Caco-2 (cell line): ENCODE results near the gene BCO1. TPM values are rescaled to one million over a fixed set of nuclear protein-coding genes. Genes with fewer than 3 reads are reported as not detected.

Source experiments
- BruUV-seq: library from RNA; stranded (reverse); fragments of 400-500 nt; replicated peaks from 2 replicates; lab custom pipeline; 2021; lab: Mats Ljungman, UMichigan
- CTCF ChIA-PET: fragments of 300-600 bp; sonication (Branson Sonifier 250); formaldehyde crosslinking; loops from one replicate; lab custom pipeline; 2022; ENCODE audit warnings: antibody characterized with exemption; lab: Charles Lee
- POLR2A ChIA-PET: fragments of 300-600 bp; sonication (Branson Sonifier 250); formaldehyde crosslinking; loops from one replicate; lab custom pipeline; 2022; ENCODE audit warnings: antibody characterized with exemption; lab: Charles Lee
- DNase-seq, 2 experiments: peaks; one replicate each; pipeline versions ENCODE4 v3.0.0 to v3.0.0-alpha.2; 2020 to 2022
- H3K27me3 ChIP-seq: replicated peaks from 2 replicates; pipeline ENCODE4 v1.6.0; 2011; ENCODE audit warnings: low read length; ENCODE audit not compliant: control insufficient read depth, insufficient read depth
- H3K36me3 ChIP-seq: 2 replicates; pipeline ENCODE4 v1.5.1; 2011; ENCODE audit warnings: low read length; ENCODE audit not compliant: control insufficient read depth, insufficient read depth
- H3K4me1 ChIP-seq: fragments of 250-450 bp; sonication (Bioruptor Pico); 2 replicates; pipeline ENCODE4 v1.5.1; 2020; ENCODE audit warnings: mild to moderate bottlenecking
- H3K4me3 ChIP-seq: 2 replicates; pipeline ENCODE4 v1.5.1; 2011; ENCODE audit warnings: low read depth, mild to moderate bottlenecking, control low read depth, low read length
- H3K9me3 ChIP-seq: fragments of 250-450 bp; sonication (Bioruptor Pico); 2 replicates; pipeline ENCODE4 v1.5.1; 2020; ENCODE audit warnings: mild to moderate bottlenecking, moderate library complexity
- H3K27ac Mint-ChIP-seq: one replicate; pipeline ENCODE4 v1.8.0; 2022; ENCODE audit warnings: mixed read lengths; ENCODE audit not compliant: unreplicated experiment
- H3K27me3 Mint-ChIP-seq: one replicate; pipeline ENCODE4 v1.8.0; 2022; ENCODE audit warnings: mixed read lengths; ENCODE audit not compliant: insufficient read depth, unreplicated experiment
- H3K36me3 Mint-ChIP-seq: one replicate; pipeline ENCODE4 v1.8.0; 2022; ENCODE audit warnings: mild to moderate bottlenecking, mixed read lengths; ENCODE audit not compliant: insufficient read depth, unreplicated experiment
- H3K4me1 Mint-ChIP-seq: one replicate; pipeline ENCODE4 v1.8.0; 2022; ENCODE audit warnings: low read depth, mixed read lengths; ENCODE audit not compliant: unreplicated experiment
- H3K4me3 Mint-ChIP-seq: one replicate; pipeline ENCODE4 v1.8.0; 2022; ENCODE audit warnings: mild to moderate bottlenecking, moderate library complexity, mixed read lengths; ENCODE audit not compliant: unreplicated experiment
- H3K9me3 Mint-ChIP-seq: one replicate; pipeline ENCODE4 v1.8.0; 2022; ENCODE audit warnings: mixed read lengths; ENCODE audit not compliant: unreplicated experiment
- intact Hi-C: fragments of 100-400 bp; cut with micrococcal nuclease; formaldehyde crosslinking; loops from one replicate; pipeline ENCODE4 v1.10.0; 2022; ENCODE audit not compliant: unreplicated experiment
- total RNA-seq: library from RNA; stranded (reverse); gene quantifications from 2 replicates; pipeline ENCODE4 v1.2.3, GENCODE V29; 2022
- TF ChIP-seq, protein P1 (sequence below), 2 experiments: fragments of 200-600 bp in 1 of 2; IDR thresholded peaks; 1 replicate in 1 of 2; 2 replicates in 1 of 2; pipeline versions ENCODE4 v1.5.1 to v1.8.0; 2011 to 2022; ENCODE audit warnings: antibody characterized with exemption in 1 of 2, control low read depth in 1 of 2, inconsistent platforms in 1 of 2, low read depth in 1 of 2, low read length in 1 of 2, mild to moderate bottlenecking in 1 of 2, moderate library complexity in 1 of 2; ENCODE audit not compliant: insufficient read depth in 1 of 2, severe bottlenecking in 1 of 2, unreplicated experiment in 1 of 2

The BCO1 gene
- total RNA-seq, 1 experiment from 2014 or later: 0.91 TPM

DNA sequence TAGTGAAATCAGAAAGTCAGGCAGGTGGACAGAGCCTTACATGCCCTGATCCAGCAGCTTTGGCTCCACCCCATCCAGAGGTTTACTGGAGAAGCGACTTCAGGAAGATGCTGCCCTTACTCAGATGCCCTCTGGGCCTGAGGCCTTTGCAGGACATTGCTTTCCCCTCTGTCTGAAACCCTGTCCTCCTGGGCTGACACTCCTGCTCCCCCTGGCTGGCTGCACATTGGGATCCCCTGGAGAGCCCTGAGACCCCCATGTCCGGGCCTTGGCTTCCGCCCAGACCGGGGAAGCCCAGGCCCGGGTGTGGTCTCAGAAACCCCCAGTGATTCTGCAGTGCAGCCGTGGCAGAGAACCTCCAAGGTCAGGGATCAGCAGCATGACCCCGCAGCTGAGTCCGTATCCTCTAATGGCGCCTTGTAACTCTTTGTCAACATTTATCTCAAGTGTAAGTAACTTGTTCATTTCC lies 36.6 kb downstream of the BCO1 start:
- CTCF ChIA-PET: interaction anchor here (0.7 to 1.2 kb wide), 2 partner anchors 210 to 238 kb away, joined by 3 to 5 read pairs; no protein-coding TSS in a partner anchor

DNA sequence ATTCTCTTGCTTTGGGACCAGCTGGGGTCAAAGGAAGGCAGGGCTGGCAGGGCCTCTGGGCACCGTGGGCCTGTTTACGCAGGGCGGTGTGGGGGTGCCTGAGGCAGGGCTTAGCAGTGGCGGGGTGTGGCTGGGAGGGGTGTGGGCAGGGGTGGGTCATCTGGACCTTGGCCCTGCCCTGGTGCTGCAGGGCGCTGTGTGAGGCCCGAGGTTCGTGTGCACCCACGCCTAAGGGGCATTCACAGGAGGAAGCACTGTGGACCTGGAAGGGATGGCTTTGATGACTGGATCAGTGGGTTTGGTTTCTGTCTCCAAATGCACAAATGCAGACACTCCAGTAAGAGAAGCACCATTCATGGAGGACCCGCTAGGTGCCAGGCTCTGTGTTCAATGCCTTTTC lies 37.3 kb downstream of the BCO1 start:
- no peak overlapping the region for H3K4me3 Mint-ChIP-seq
- no peaks in the 10 kb centered on the region for H3K36me3 Mint-ChIP-seq
- peaks cover 37% of the 10 kb centered on the region for H3K4me1 Mint-ChIP-seq
- TF ChIP-seq, protein P1, sequence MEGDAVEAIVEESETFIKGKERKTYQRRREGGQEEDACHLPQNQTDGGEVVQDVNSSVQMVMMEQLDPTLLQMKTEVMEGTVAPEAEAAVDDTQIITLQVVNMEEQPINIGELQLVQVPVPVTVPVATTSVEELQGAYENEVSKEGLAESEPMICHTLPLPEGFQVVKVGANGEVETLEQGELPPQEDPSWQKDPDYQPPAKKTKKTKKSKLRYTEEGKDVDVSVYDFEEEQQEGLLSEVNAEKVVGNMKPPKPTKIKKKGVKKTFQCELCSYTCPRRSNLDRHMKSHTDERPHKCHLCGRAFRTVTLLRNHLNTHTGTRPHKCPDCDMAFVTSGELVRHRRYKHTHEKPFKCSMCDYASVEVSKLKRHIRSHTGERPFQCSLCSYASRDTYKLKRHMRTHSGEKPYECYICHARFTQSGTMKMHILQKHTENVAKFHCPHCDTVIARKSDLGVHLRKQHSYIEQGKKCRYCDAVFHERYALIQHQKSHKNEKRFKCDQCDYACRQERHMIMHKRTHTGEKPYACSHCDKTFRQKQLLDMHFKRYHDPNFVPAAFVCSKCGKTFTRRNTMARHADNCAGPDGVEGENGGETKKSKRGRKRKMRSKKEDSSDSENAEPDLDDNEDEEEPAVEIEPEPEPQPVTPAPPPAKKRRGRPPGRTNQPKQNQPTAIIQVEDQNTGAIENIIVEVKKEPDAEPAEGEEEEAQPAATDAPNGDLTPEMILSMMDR (IDR thresholded peaks at IDR 0.05; ENCODE audit: insufficient read depth in 1 of 2, low read depth in 1 of 2, low read length in 1 of 2, severe bottlenecking in 1 of 2, unreplicated experiment in 1 of 2): no peak
- H3K27me3 Mint-ChIP-seq: no peaks in the 10 kb centered on the region
- H3K9me3 Mint-ChIP-seq: no peaks in the 10 kb centered on the region
- peak overlapping the region; percentile 92 for H3K27ac Mint-ChIP-seq
- CTCF ChIA-PET: no interaction called here
- DNase-seq: peak; percentile 17 to 59
- POLR2A ChIA-PET: no interaction called here
- Histone ChIP-seq H3K9me3 (no peaks in the 10 kb centered on the region), H3K36me3 (no peaks in the 10 kb centered on the region), H3K4me3 (no peak overlapping the region), H3K4me1 (peaks cover 59% of the 10 kb centered on the region), H3K27me3 (no peaks in the 10 kb centered on the region)
- BruUV-seq: no TSS peak
- intact Hi-C loops: loop anchor here (2.0 kb wide), 1 partner anchor 19 kb away; no protein-coding TSS in a partner anchor

More for the DNA sequence above, 36.6 kb downstream of the BCO1 start:
- Histone ChIP-seq H3K4me1 (peaks cover 56% of the 10 kb centered on the region), H3K4me3 (no peak overlapping the region), H3K36me3 (no peaks in the 10 kb centered on the region), H3K27me3 (no peaks in the 10 kb centered on the region), H3K9me3 (no peaks in the 10 kb centered on the region)
- TF ChIP-seq, protein P1 (IDR thresholded peaks at IDR 0.05; ENCODE audit: insufficient read depth in 1 of 2, low read depth in 1 of 2, low read length in 1 of 2, severe bottlenecking in 1 of 2, unreplicated experiment in 1 of 2): no peak
- peaks cover 33% of the 10 kb centered on the region for H3K4me1 Mint-ChIP-seq
- no peaks in the 10 kb centered on the region for H3K9me3 Mint-ChIP-seq
- H3K4me3 Mint-ChIP-seq: no peak overlapping the region
- intact Hi-C loops: no loop called here
- H3K27me3 Mint-ChIP-seq: no peaks in the 10 kb centered on the region
- H3K27ac Mint-ChIP-seq: peak overlapping the region; percentile 92
- POLR2A ChIA-PET: no interaction called here
- BruUV-seq: no TSS peak
- DNase-seq: peak; percentile 35 to 63
- H3K36me3 Mint-ChIP-seq: no peaks in the 10 kb centered on the region

DNA sequence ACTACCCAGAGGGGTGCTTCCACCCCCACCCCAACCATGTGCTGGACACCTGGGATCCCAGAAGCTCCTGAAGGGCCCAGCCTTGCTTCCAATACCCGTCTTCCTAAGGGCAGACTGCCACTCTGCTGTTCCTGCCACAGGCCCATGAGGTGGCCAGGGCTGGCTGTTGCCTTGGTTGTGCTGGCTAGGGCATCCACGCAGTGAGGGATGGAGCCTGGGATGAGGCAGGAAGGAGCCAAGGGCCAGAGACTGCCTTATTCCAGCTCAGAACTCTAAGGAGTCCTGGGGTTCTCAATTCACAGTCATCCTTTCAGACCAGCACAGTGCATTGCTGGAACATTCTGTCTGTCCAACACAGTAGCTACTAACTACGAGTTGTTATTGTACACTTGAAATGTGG lies 37.8 kb downstream of the BCO1 start:
- Histone ChIP-seq H3K36me3 (no peaks in the 10 kb centered on the region), H3K9me3 (no peaks in the 10 kb centered on the region), H3K4me3 (no peak overlapping the region), H3K27me3 (no peaks in the 10 kb centered on the region), H3K4me1 (peaks cover 59% of the 10 kb centered on the region)
- Mint-ChIP-seq H3K36me3 (no peaks in the 10 kb centered on the region), H3K27me3 (no peaks in the 10 kb centered on the region), H3K27ac (peak overlapping the region; percentile 92), H3K4me1 (peaks cover 37% of the 10 kb centered on the region), H3K9me3 (no peaks in the 10 kb centered on the region), H3K4me3 (no peak overlapping the region)
- TF ChIP-seq, protein P1 (IDR thresholded peaks at IDR 0.05; ENCODE audit: insufficient read depth in 1 of 2, low read depth in 1 of 2, low read length in 1 of 2, severe bottlenecking in 1 of 2, unreplicated experiment in 1 of 2): no peak
- no TSS peak for BruUV-seq
- intact Hi-C loops: loop anchor here (2.0 kb wide), 1 partner anchor 18 kb away; no protein-coding TSS in a partner anchor
- no peak for DNase-seq
- POLR2A ChIA-PET: no interaction called here
- CTCF ChIA-PET: no interaction called here
